ENCODE data around the gene MINDY4B.
A peak's percentile ranks its signal among the peaks of the same experiment; 100 is the strongest.
"Not testable (repeated sequence)": the region's sequence is repeated elsewhere in the genome, so short reads cannot be mapped to it uniquely, and the experiment has no call there.

MINDY4B gene

DNA sequence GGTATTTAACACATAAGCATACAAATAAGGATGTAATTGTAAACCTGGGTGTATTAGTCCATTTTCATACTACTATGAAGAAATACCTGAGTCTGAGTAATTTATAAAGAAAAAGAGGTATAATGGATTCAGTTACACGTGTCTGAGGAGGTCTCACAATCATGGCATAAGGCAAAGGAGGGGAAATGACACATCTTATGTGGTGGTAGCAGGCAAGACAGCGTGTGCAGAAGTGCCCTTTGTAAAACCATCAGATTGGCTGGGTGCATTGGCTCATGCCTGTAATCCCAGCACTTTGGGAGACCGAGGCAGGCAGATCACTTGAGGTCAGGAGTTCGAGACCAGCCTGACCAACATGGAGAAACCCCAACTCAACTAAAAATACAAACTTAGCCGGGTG is 41.3 kb downstream of the MINDY4B start:
- DNase-seq; in situ Hi-C loops (cut with MboI; ENCODE audit: low pct_unique_long_range_greater_than_20kb, low sequenced_read_pairs): not testable (repeated sequence)

DNA sequence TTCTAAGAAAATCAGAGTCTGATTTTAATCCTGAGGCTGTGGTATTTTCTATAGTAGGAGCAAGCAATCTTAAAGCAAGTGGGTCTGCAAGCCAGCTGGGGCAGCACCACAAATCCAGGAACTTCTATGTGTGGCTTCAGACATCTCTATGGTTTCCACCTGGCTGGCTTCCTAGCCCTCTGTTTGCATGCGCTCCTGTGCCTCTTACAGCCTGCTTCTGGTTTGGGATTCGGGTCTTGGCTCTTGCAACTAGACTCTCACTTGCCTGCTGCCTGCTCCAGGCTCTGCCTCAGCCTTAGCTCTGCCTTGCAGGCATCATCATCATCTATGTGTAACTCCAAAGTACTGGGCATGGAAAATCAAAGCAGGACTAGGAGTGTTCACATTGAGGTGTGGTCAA is 43.4 kb downstream of the MINDY4B start:
- DNase-seq: no peak
- in situ Hi-C loops (cut with MboI; ENCODE audit: low pct_unique_long_range_greater_than_20kb, low sequenced_read_pairs): no loop called here

GRCh38 chr3:150857936-150858335 is 47.3 kb downstream of the MINDY4B start:
- DNase-seq; in situ Hi-C loops (cut with MboI; ENCODE audit: low pct_unique_long_range_greater_than_20kb, low sequenced_read_pairs): not testable (repeated sequence)

DNA sequence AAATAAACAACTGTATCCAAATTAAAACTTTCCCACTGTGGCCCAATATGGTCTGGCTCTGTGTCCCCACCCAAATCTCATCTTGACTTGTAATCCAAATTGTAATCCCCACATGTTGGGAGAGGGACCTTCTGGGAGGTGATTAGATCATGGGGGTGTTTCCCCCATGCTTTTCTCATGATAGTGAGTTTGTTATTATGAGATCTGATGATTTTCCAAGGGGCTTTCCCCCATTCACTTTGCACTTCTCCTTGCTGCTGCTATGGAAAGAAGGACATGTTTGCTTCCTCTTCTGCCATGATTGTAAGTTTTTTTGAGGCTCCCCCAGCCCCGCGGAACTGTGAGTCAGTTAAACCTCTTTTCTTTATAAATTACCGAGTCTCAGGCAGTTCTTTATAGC is 55.0 kb downstream of the MINDY4B start:
- no peak for DNase-seq
- in situ Hi-C loops (cut with MboI; ENCODE audit: low pct_unique_long_range_greater_than_20kb, low sequenced_read_pairs): no loop called here

DNA sequence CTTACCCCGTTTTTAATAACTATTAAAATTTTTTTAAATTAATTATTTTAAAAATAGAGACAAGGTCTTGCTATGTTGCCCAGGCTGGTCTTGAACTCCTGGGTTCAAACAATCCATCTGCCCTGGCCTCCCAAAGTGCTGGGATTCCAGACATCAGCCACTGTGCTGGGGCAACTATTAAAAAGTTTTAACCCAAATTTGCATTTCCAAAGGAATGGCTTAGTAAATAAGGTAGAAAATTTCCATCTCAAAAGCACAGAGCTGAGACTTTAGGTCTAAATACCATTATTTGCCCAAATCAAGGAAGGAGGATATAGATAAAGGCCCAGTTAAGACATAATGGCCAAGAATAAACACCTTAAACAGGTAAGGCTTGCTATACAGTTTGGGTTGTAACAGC is 56.4 kb downstream of the MINDY4B start:
- DNase-seq: no peak
- in situ Hi-C loops (cut with MboI; ENCODE audit: low pct_unique_long_range_greater_than_20kb, low sequenced_read_pairs): no loop called here

GRCh38 chr3:150847433-150847832 is 57.8 kb downstream of the MINDY4B start:
- in situ Hi-C loops (cut with MboI; ENCODE audit: low pct_unique_long_range_greater_than_20kb, low sequenced_read_pairs): no loop called here
- DNase-seq: no peak

DNA sequence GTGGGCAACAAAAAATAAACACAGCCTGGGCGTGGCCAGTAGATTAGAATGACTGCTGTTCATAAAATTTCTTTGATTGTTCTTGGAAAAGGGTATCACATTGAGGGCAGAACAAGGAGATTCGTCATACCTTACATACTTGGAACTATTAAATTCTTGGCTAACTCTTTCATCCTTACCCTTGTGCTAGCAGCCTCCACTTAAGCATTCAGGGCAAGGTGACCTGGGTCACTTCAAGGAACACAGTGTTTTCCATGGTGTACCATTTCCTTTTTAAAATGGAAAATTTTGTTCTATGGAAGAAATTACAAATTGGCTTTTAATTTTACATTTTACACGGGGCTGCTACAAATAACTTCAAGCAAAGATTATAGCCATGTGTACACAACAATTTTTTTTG is 60.8 kb downstream of the MINDY4B start:
- DNase-seq: no peak
- in situ Hi-C loops (cut with MboI; ENCODE audit: low pct_unique_long_range_greater_than_20kb, low sequenced_read_pairs): no loop called here

GRCh38 chr3:150843241-150843640 is 62.0 kb downstream of the MINDY4B start:
- DNase-seq: no peak
- in situ Hi-C loops (cut with MboI; ENCODE audit: low pct_unique_long_range_greater_than_20kb, low sequenced_read_pairs): no loop called here

DNA sequence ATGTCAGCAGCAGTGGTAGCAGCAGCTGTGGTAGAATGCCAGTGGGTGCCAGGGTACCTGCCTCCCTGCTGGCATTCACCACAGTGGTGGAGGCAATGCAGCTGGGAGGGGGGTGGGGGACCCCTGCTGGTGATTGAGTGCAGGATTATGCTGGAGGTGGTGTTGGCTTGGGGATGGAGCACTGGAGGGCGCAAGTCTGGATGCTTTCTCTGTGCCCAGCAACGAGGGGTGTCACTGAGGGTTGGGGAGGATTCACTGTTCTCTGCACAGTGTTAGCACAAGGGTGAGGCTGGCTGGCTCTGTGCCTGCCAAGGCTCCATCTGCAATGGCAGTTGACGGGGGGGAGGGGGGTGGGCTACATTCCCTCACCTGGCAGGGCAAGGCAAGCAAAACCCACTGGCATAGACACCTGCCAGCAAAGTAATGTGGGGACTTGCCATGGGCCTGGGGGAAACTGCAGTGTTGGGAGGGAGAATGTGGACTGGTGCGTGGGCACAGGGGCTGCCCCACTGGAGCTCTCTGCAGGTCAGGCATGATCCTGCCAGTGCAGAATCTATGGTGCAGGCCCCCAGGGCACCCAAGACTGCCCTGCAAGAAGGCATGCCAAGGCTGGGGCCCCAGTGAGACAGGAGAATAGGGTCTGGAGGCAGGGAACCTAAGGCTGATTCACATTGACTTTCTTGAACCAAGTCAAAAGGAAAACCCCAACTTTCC is 64.3 kb downstream of the MINDY4B start:
- no peak for DNase-seq
- in situ Hi-C loops (cut with MboI; ENCODE audit: low pct_unique_long_range_greater_than_20kb, low sequenced_read_pairs): no loop called here

- DNase-seq: no peak
- in situ Hi-C loops (cut with MboI; ENCODE audit: low pct_unique_long_range_greater_than_20kb, low sequenced_read_pairs): no loop called here
Observed at GRCh38 chr3:150830745-150831144, 74.5 kb downstream of the MINDY4B start.

GRCh38 chr3:150830094-150830681 is 75.1 kb downstream of the MINDY4B start:
- DNase-seq: peak; percentile 15

GRCh38 chr3:150829408-150829807 is 75.8 kb downstream of the MINDY4B start:
- no peak for DNase-seq
- in situ Hi-C loops (cut with MboI; ENCODE audit: low pct_unique_long_range_greater_than_20kb, low sequenced_read_pairs): no loop called here

More at GRCh38 chr3:150830094-150830681, 75.1 kb downstream of the MINDY4B start:
- in situ Hi-C loops (cut with MboI; ENCODE audit: low pct_unique_long_range_greater_than_20kb, low sequenced_read_pairs): no loop called here

- in situ Hi-C loops (cut with MboI; ENCODE audit: low pct_unique_long_range_greater_than_20kb, low sequenced_read_pairs): no loop called here
- no peak for DNase-seq
Observed at GRCh38 chr3:150828997-150829396, 76.2 kb downstream of the MINDY4B start.

DNA sequence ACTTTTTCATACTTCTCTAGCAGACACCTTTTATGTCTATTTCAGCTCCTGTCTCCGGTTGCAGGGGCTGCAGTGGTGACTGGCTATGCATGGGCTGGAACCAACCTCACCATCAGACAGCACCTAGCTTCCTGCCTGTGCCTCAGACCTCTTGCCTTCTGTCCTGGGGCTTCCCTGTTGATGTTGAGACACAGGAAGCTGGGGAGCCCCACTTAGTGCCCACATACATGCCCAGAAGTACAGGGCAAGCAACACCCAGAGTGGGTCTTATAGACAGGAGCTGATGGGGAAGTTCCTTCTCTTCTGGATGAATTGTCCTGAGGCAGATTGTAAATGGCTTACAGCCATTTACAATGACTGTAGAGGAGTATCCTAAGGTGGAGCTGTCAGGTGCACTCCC is 77.0 kb downstream of the MINDY4B start:
- in situ Hi-C loops (cut with MboI; ENCODE audit: low pct_unique_long_range_greater_than_20kb, low sequenced_read_pairs): no loop called here
- no peak for DNase-seq

GRCh38 chr3:150826466-150827282 is 78.6 kb downstream of the MINDY4B start:
- in situ Hi-C loops (cut with MboI; ENCODE audit: low pct_unique_long_range_greater_than_20kb, low sequenced_read_pairs): no loop called here

DNA sequence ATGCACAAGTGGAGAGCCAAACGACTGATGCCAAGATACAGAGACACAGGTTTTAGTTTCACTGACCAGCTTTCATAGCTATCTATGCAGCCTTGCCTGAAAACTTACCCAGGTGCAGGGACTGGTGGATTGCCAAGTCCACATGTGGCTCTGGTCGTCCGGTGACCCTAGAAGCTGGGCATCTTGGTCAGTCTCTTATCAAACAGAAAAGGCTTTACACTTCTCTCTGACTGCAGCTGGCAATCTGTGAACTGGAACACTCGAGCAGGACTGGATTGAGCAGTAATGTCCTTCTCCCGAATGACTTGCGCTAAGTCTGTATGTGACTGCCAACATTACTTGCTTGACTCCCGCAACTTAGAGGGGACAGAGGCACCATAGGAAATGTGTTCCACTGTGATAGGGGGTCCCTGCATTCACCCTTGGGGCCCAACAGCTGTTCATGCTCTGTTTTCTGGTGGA is 79.3 kb downstream of the MINDY4B start:
- in situ Hi-C loops (cut with MboI; ENCODE audit: low pct_unique_long_range_greater_than_20kb, low sequenced_read_pairs): no loop called here
- DNase-seq: no peak

More at GRCh38 chr3:150826466-150827282, 78.6 kb downstream of the MINDY4B start:
- DNase-seq: no peak

DNA sequence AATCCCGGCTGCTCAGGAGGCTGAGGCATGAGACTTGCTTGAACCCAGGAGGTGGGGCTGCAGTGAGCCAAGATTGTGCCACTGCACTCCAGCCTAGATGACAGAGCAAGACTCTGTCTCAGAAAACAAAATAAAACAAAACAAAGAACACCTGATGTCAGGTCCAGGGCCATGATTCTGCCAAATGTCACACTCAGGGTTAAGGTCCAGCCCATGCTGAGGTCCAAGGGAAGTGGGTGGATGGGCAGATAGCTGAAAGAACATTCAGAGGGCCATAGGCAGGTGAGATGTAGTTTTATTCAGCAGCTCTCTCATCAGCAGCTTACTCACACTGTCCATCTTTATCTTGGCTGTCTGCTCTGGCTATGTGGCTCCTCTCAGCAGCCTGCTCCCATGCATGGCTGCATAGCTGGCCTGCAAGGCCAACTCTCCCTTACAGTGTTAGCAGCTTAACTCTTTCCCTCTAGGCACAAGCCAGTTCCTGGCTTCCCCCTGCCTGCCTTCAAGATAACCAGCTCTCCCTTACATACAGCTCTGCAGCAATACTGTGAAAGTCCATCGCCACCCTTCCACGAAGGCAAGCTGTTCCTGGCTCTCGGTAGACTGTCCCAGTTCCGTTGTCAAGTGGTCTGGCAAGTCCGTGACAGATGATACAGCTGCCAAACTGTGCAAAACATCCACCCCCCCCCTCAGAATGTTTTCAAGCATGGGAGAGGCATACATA is 79.9 kb downstream of the MINDY4B start:
- DNase-seq: no peak
- in situ Hi-C loops (cut with MboI; ENCODE audit: low pct_unique_long_range_greater_than_20kb, low sequenced_read_pairs): no loop called here

DNA sequence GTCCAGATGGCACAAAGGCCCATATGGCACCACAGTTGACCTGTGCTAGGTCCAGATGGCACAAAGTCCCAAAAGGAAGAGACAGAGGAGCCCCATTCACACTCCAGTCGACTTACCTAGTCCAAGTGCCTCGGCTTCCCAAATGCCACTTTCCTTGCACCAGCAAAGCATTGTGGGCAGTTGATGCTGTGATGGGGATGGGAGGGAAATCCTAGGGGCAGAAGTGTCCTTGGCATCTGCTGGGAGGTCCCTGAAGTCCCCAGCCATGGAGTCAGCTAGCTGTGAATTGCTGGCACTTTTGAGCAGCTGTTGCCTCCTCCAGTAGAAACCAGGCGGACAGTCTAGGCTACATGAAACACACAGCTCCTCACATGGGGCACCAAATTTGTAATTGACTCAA is 82.0 kb downstream of the MINDY4B start:
- no peak for DNase-seq
- in situ Hi-C loops (cut with MboI; ENCODE audit: low pct_unique_long_range_greater_than_20kb, low sequenced_read_pairs): no loop called here

GRCh38 chr3:150822636-150823035 is 82.6 kb downstream of the MINDY4B start:
- no peak for DNase-seq
- in situ Hi-C loops (cut with MboI; ENCODE audit: low pct_unique_long_range_greater_than_20kb, low sequenced_read_pairs): no loop called here
